Measurements from ENCODE around the gene SIDT2. TPM values are rescaled to one million over a fixed set of nuclear protein-coding genes. Genes with fewer than 3 reads are reported as not detected.

SIDT2 gene
- total RNA-seq, 2 experiments from 2014 or later, result 16.6 to 17.3 TPM

DNA sequence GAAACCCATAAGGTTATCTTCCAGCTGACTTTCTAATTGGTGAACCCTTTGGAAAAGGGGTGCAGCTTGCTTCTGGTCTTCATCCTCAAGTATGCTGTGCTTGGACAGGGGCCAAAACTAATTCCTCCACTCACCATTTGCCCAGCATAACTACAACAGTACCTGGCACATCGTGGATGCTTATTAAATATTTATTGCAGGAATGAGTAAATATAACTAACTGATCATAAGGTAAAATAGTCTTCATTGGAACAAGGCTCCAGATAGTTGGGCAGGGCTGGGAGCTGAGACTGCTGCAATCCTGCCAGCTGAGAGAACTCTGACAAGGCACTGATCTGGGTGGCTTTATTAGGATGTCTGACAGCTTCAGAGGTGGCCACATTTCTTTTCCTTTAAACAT, 2.4 kb upstream of the SIDT2 start:
- Mint-ChIP-seq H3K4me3 (no peak overlapping the region), H3K27me3 (no peaks in the 10 kb centered on the region), H3K4me1 (ENCODE audit: low read depth) (peaks cover 39% of the 10 kb centered on the region), H3K36me3 (ENCODE audit: low read depth) (no peaks in the 10 kb centered on the region), H3K9me3 (no peaks in the 10 kb centered on the region), H3K27ac (no peak overlapping the region)
- intact Hi-C loops (cut with micrococcal nuclease), result loop anchor here (5.0 kb wide), 1 partner anchor 56 kb away; the partner anchor contains the start of genes PCSK7 and RNF214
- ATAC-seq, result no peak
- ChIA-PET POLR2A (interaction anchor here (1.0 to 4.3 kb wide), 4 partner anchors 14 to 54 kb away, joined by 3 to 25 read pairs (median 4); partner anchors contain the start of gene PAFAH1B2), CTCF (interaction anchor here (0.7 to 8.8 kb wide), 3 partner anchors 19 to 53 kb away, joined by 3 to 125 read pairs (median 4); partner anchors contain the start of genes PCSK7 and RNF214)
- no peak for DNase-seq
- no peak for TF ChIP-seq CTCF (IDR thresholded peaks at IDR 0.05)

- Mint-ChIP-seq H3K4me1 (ENCODE audit: low read depth) (peaks cover 32% of the 10 kb centered on the region), H3K9me3 (no peaks in the 10 kb centered on the region), H3K27me3 (no peaks in the 10 kb centered on the region), H3K4me3 (peak overlapping the region; percentile 92), H3K27ac (peak overlapping the region; percentile 77), H3K36me3 (ENCODE audit: low read depth) (no peaks in the 10 kb centered on the region)
- ChIA-PET CTCF (interaction anchor here (1.0 to 8.8 kb wide), 4 partner anchors 16 to 386 kb away, joined by 3 to 125 read pairs (median 6); partner anchors contain the start of genes APOA5, PCSK7 and RNF214), POLR2A (interaction anchor here (1.2 to 4.3 kb wide), 5 partner anchors 18 to 53 kb away, joined by 3 to 29 read pairs (median 4); partner anchors contain the start of genes PAFAH1B2, PCSK7 and RNF214)
- no peak for TF ChIP-seq CTCF (IDR thresholded peaks at IDR 0.05)
- DNase-seq (no peak), ATAC-seq (no peak)
- intact Hi-C loops (cut with micrococcal nuclease), result loop anchor here (5.0 kb wide), 1 partner anchor 55 kb away; the partner anchor contains the start of genes PCSK7 and RNF214
Observed at GRCh38 chr11:117177534-117178209, 871 bp upstream of the SIDT2 start.

DNA sequence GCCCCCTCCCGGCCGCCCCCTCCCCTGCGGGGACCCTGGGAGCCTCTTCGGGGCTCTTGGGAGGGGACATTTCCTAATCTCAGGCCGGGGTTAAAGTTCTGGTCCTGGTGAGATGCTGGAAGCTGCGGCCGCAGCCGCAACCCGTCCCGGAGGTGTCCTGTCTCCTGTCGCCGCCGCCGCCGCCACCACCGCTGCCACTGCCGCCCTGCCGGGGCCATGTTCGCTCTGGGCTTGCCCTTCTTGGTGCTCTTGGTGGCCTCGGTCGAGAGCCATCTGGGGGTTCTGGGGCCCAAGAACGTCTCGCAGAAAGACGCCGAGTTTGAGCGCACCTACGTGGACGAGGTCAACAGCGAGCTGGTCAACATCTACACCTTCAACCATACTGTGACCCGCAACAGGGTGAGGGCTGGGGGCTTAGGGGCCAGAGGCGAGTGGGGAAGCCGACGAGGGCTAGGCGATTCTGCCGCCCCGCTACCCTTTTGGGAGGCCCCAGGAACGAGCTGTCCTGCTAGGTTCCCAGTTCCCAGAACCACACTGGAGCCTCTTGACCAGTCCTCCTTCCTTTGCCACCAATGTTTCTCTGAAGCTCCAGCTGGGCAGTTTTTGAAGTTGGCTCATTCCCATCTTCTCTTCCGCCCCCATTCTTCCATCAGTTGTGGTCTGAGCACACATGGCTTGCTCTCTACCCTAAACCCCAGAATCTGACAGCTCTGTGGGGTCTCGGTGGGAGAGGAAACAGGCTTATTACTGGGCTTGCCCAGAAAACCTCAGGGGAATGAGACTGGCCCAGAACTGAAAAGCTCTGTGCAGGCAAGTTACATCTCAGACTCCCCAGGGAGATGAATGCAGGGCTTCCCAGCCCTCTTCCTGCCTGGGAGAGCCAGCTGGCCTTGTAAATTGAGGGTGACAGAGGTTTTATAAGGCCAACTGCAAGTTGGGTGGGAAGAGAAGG, 781 bp downstream of the SIDT2 start:
- Mint-ChIP-seq H3K36me3 (ENCODE audit: low read depth) (no peaks in the 10 kb centered on the region), H3K4me1 (ENCODE audit: low read depth) (peaks cover 28% of the 10 kb centered on the region), H3K27ac (peak overlapping the region; percentile 85), H3K9me3 (no peaks in the 10 kb centered on the region), H3K4me3 (peak overlapping the region; percentile 92), H3K27me3 (no peaks in the 10 kb centered on the region)
- POLR2A ChIA-PET, result interaction anchor here (0.5 to 4.3 kb wide), 13 partner anchors 8 to 250 kb away, joined by 3 to 29 read pairs (median 4); partner anchors contain the start of genes PAFAH1B2, PCSK7 and RNF214
- CTCF ChIA-PET, result interaction anchor here (1.2 to 8.8 kb wide), 15 partner anchors 10 to 407 kb away, joined by 3 to 125 read pairs (median 4); partner anchors contain the start of genes APOA5, PAFAH1B2, PCSK7 and RNF214
- DNase-seq (peak; percentile 57), ATAC-seq (peak; percentile 31)
- no peak for TF ChIP-seq CTCF (IDR thresholded peaks at IDR 0.05)
- intact Hi-C loops (cut with micrococcal nuclease), result loop anchor here (5.0 kb wide), 1 partner anchor 53 kb away; the partner anchor contains the start of genes PCSK7 and RNF214

GRCh38 chr11:117180020-117180419, 1.5 kb downstream of the SIDT2 start:
- no peaks in the 10 kb centered on the region for H3K36me3 Mint-ChIP-seq (ENCODE audit: low read depth)
- H3K9me3 Mint-ChIP-seq, result no peaks in the 10 kb centered on the region
- no peaks in the 10 kb centered on the region for H3K27me3 Mint-ChIP-seq
- POLR2A ChIA-PET, result interaction anchor here (0.6 to 4.3 kb wide), 13 partner anchors 7 to 251 kb away, joined by 3 to 29 read pairs (median 5); partner anchors contain the start of genes PAFAH1B2, PCSK7 and RNF214
- DNase-seq, result no peak
- CTCF ChIA-PET, result interaction anchor here (1.2 to 8.8 kb wide), 16 partner anchors 8 to 408 kb away, joined by 3 to 125 read pairs (median 4); partner anchors contain the start of genes APOA5, PAFAH1B2, PCSK7 and RNF214
- no peak for TF ChIP-seq CTCF (IDR thresholded peaks at IDR 0.05)
- no peak overlapping the region for H3K27ac Mint-ChIP-seq
- peaks cover 28% of the 10 kb centered on the region for H3K4me1 Mint-ChIP-seq (ENCODE audit: low read depth)
- ATAC-seq, result no peak
- intact Hi-C loops (cut with micrococcal nuclease), result no loop called here
- H3K4me3 Mint-ChIP-seq, result peak overlapping the region; percentile 92

All from activated CD8-positive, alpha-beta T cell treated with anti-CD3 and anti-CD28 coated beads for 36 hours (primary cell).